H1 (cell line): ENCODE results near the gene CA5A. TPM values are rescaled to one million over a fixed set of nuclear protein-coding genes. Genes with fewer than 3 reads are reported as not detected.

Experiments
- CTCF ChIA-PET: fragments of 300-600 bp; sonication (Branson Sonifier 250); formaldehyde crosslinking; loops from one replicate; lab custom pipeline; 2021; ENCODE audit not compliant: partially characterized antibody; lab: Charles Lee
- POLR2A ChIA-PET: fragments of 300-600 bp; sonication (Branson Sonifier 250); formaldehyde crosslinking; loops from one replicate; lab custom pipeline; 2021; ENCODE audit warnings: inconsistent platforms; ENCODE audit not compliant: partially characterized antibody; lab: Charles Lee
- DNase-seq, 2 experiments: peaks; one replicate each; pipeline versions ENCODE4 v3.0.0 to v3.0.0-alpha.2; 2010 to 2022; ENCODE audit warnings: low spot score in 2 of 2, low read depth in 1 of 2, mixed read lengths in 1 of 2
- FAIRE-seq: peaks from 2 replicates; lab custom pipeline; 2011; peaks lifted over from hg19 to GRCh38; lab: Jason Lieb, UNC
- H2AFZ ChIP-seq: 2 replicates; pipeline ENCODE4 v1.8.1; 2012; ENCODE audit warnings: low read length, inconsistent platforms
- H2AK5ac ChIP-seq: 2 replicates; pipeline ENCODE4 v1.6.1; 2013; ENCODE audit warnings: low read depth, low read length
- H2BK120ac ChIP-seq: replicated peaks from 2 replicates; pipeline ENCODE3; 2013; ENCODE audit warnings: low read depth, low read length, inconsistent platforms
- H2BK12ac ChIP-seq: 2 replicates; pipeline ENCODE4 v1.6.1; 2013; ENCODE audit warnings: low read depth, low read length
- H2BK15ac ChIP-seq: 2 replicates; pipeline ENCODE4 v1.6.1; 2013; ENCODE audit warnings: low read length
- H2BK20ac ChIP-seq: 2 replicates; pipeline ENCODE4 v1.6.1; 2013; ENCODE audit warnings: low read length
- H2BK5ac ChIP-seq: 2 replicates; pipeline ENCODE4 v1.6.1; 2013; ENCODE audit warnings: low read depth, low read length
- H3K14ac ChIP-seq: 2 replicates; pipeline ENCODE4 v1.6.1; 2013; ENCODE audit warnings: inconsistent platforms; ENCODE audit not compliant: insufficient read length
- H3K18ac ChIP-seq: 2 replicates; pipeline ENCODE4 v1.6.1; 2013; ENCODE audit warnings: low read length; ENCODE audit errors: extremely low read depth
- H3K23ac ChIP-seq: 2 replicates; pipeline ENCODE4 v1.6.1; 2013; ENCODE audit warnings: inconsistent platforms; ENCODE audit not compliant: insufficient read length
- H3K23me2 ChIP-seq: 2 replicates; pipeline ENCODE4 v1.6.1; 2013; ENCODE audit warnings: low read depth, low read length
- H3K27ac ChIP-seq: 2 replicates; pipeline ENCODE4 v1.6.1; 2011; ENCODE audit warnings: low read depth, low read length, inconsistent platforms
- H3K27me3 ChIP-seq, 4 experiments: replicated peaks in 1 of 4; 1 replicate in 1 of 4; 2 replicates in 3 of 4; pipeline versions ENCODE4 v1.6.1 to v1.8.1; 2011 to 2013; ENCODE audit warnings: low read length in 3 of 4, mild to moderate bottlenecking in 3 of 4, inconsistent platforms in 2 of 4, mixed read lengths in 2 of 4, moderate library complexity in 1 of 4; ENCODE audit not compliant: control insufficient read depth in 3 of 4, insufficient read depth in 3 of 4; ENCODE audit errors: extremely low read depth in 1 of 4
- H3K36me3 ChIP-seq, 4 experiments: 2 replicates each; pipeline versions ENCODE4 v1.6.1 to v1.8.1; 2011 to 2013; ENCODE audit warnings: mild to moderate bottlenecking in 4 of 4, low read length in 3 of 4, moderate library complexity in 2 of 4, control low read depth in 1 of 4, inconsistent platforms in 1 of 4; ENCODE audit not compliant: insufficient read depth in 4 of 4, control insufficient read depth in 2 of 4
- H3K4ac ChIP-seq: replicated peaks from 2 replicates; pipeline ENCODE3; 2013; ENCODE audit warnings: low read length, low read depth, mixed read lengths, inconsistent platforms; ENCODE audit not compliant: insufficient read length
- H3K4me1 ChIP-seq, 4 experiments: replicated peaks in 1 of 4; 1 replicate in 1 of 4; 2 replicates in 3 of 4; pipeline versions ENCODE4 v1.6.1 to v1.8.1; 2011 to 2013; ENCODE audit warnings: low read length in 3 of 4, inconsistent platforms in 2 of 4, mixed read lengths in 1 of 4; ENCODE audit not compliant: insufficient read depth in 4 of 4, control insufficient read depth in 3 of 4
- H3K4me2 ChIP-seq, 2 experiments: 2 replicates each; pipeline versions ENCODE4 v1.6.1 to v1.8.1; 2011 to 2013; ENCODE audit warnings: low read depth in 2 of 2, low read length in 2 of 2, control low read depth in 1 of 2, inconsistent platforms in 1 of 2, mild to moderate bottlenecking in 1 of 2; ENCODE audit not compliant: insufficient read depth in 1 of 2
- H3K4me3 ChIP-seq, 4 experiments: fragments of 200-600, 300-600 bp in 1 of 4; sonication (generic), shearing (Covaris generic), sonication (Bioruptor Twin) in 1 of 4; 2 replicates each; pipeline versions ENCODE4 v1.5.1 to v1.8.1; 2011 to 2016; ENCODE audit warnings: low read length in 4 of 4, low read depth in 3 of 4, control low read depth in 2 of 4, inconsistent platforms in 2 of 4, mild to moderate bottlenecking in 2 of 4, mixed read lengths in 1 of 4, moderate library complexity in 1 of 4; ENCODE audit not compliant: insufficient read depth in 2 of 4; ENCODE audit errors: extremely low read depth in 1 of 4
- H3K56ac ChIP-seq: replicated peaks from 2 replicates; pipeline ENCODE3; 2013; ENCODE audit warnings: low read depth, mild to moderate bottlenecking, mixed read lengths, low read length, inconsistent platforms; ENCODE audit not compliant: insufficient read length
- H3K79me1 ChIP-seq: 2 replicates; pipeline ENCODE4 v1.6.1; 2013; ENCODE audit warnings: low read depth, low read length, control low read depth
- H3K79me2 ChIP-seq, 2 experiments: 2 replicates each; pipeline versions ENCODE4 v1.6.1 to v1.8.1; 2012 to 2013; ENCODE audit warnings: low read length in 2 of 2, mild to moderate bottlenecking in 2 of 2, inconsistent platforms in 1 of 2; ENCODE audit not compliant: insufficient read depth in 2 of 2, control insufficient read depth in 1 of 2
- H3K9ac ChIP-seq, 4 experiments: replicated peaks in 1 of 4; 1 replicate in 1 of 4; 2 replicates in 3 of 4; pipeline versions ENCODE4 v1.6.1 to v1.8.1; 2011 to 2013; ENCODE audit warnings: low read depth in 3 of 4, low read length in 3 of 4, control low read depth in 2 of 4, mild to moderate bottlenecking in 2 of 4, moderate library complexity in 2 of 4, inconsistent platforms in 1 of 4; ENCODE audit errors: extremely low read depth in 1 of 4
- H3K9me3 ChIP-seq, 2 experiments: 2 replicates each; pipeline versions ENCODE4 v1.6.1 to v1.8.1; 2012 to 2013; ENCODE audit warnings: mild to moderate bottlenecking in 2 of 2, moderate library complexity in 2 of 2, control low read depth in 1 of 2, inconsistent platforms in 1 of 2, low read depth in 1 of 2, low read length in 1 of 2, mixed read lengths in 1 of 2; ENCODE audit not compliant: insufficient read depth in 2 of 2
- H4K20me1 ChIP-seq, 2 experiments: replicated peaks in 1 of 2; 2 replicates each; pipeline versions ENCODE3 to v1.8.1; 2011 to 2013; ENCODE audit warnings: inconsistent platforms in 2 of 2, low read length in 2 of 2, mild to moderate bottlenecking in 1 of 2; ENCODE audit not compliant: insufficient read depth in 2 of 2, control insufficient read depth in 1 of 2
- H4K5ac ChIP-seq: 2 replicates; pipeline ENCODE4 v1.6.1; 2013; ENCODE audit warnings: low read length, low read depth, mixed read lengths, inconsistent platforms; ENCODE audit not compliant: insufficient read length
- H4K8ac ChIP-seq: 2 replicates; pipeline ENCODE4 v1.8.0; 2013; ENCODE audit warnings: mild to moderate bottlenecking, moderate library complexity, low read length, inconsistent platforms; ENCODE audit not compliant: insufficient read depth; ENCODE audit errors: extremely low read depth
- H4K91ac ChIP-seq: replicated peaks from 2 replicates; pipeline ENCODE3; 2013; ENCODE audit warnings: low read length, mixed read lengths, inconsistent platforms; ENCODE audit not compliant: insufficient read length
- EGR1 ChIP-seq: IDR thresholded peaks from 2 replicates; pipeline ENCODE4 v1.6.1; 2011; ENCODE audit warnings: low read depth, low read length, borderline replicate concordance
- HDAC6 ChIP-seq: IDR thresholded peaks from one replicate; pipeline ENCODE4 v1.7.1; 2012; ENCODE audit warnings: low read depth, mild to moderate bottlenecking, inconsistent platforms, low read length, moderate library complexity
- NRF1 ChIP-seq: IDR thresholded peaks from 2 replicates; pipeline ENCODE4 v1.6.1; 2011; ENCODE audit warnings: mild to moderate bottlenecking, low read depth, low read length, improper control_type of control experiment
- RNF2 ChIP-seq: fragments of 200-900, 300-1000 bp; sonication (generic); IDR thresholded peaks from 2 replicates; pipeline ENCODE4 v1.7.1; 2016; ENCODE audit warnings: borderline replicate concordance, low read depth, mild to moderate bottlenecking, antibody characterized with exemption, low read length; ENCODE audit not compliant: poor library complexity, severe bottlenecking; ENCODE audit errors: missing control alignments
- SIRT6 ChIP-seq: IDR thresholded peaks from one replicate; pipeline ENCODE4 v1.7.1; 2012; ENCODE audit warnings: low read length, inconsistent platforms
- SP1 ChIP-seq: IDR thresholded peaks from 2 replicates; pipeline ENCODE4 v1.6.1; 2011; ENCODE audit warnings: low read depth, low read length
- SRF ChIP-seq: IDR thresholded peaks from 2 replicates; pipeline ENCODE4 v1.6.1; 2011; ENCODE audit warnings: mild to moderate bottlenecking, low read depth, low read length, moderate library complexity
- WGBS, 2 experiments: shearing (Covaris generic) in 1 of 2; methylation state at CpG; one replicate each; pipeline versions ENCODE4 v1.1.6 to v1.1.7; 2013 to 2015; ENCODE audit warnings: low lambda C conversion rate in 2 of 2, mixed read lengths in 2 of 2, inconsistent platforms in 1 of 2, low coverage in 1 of 2, missing lambda C conversion rate in 1 of 2; ENCODE audit not compliant: insufficient replicate concordance in 2 of 2, insufficient coverage in 1 of 2, insufficient read length in 1 of 2; ENCODE audit errors: extremely low coverage in 1 of 2, missing lambda C conversion rate in 1 of 2; 5-methylcytosine and 5-hydroxymethylcytosine counted together
- polyA plus RNA-seq, 7 experiments: library from polyadenylated mRNA; depleted of rRNA in 3 of 7; stranded (reverse) in 5 of 7; unstranded in 2 of 7; fragments of >200 nt in 5 of 7; fragments of 200-250 nt in 2 of 7; gene quantifications; 1 replicate in 5 of 7; 2 replicates in 1 of 7; 4 replicates in 1 of 7; pipeline versions ENCODE4 v1.2.1 to v1.2.3, GENCODE V29; 2011 to 2013; ENCODE audit warnings: missing spikeins in 2 of 7, mixed read lengths in 2 of 7
- total RNA-seq: library from RNA; stranded (reverse); fragmentation: NEBNext Ultra II Directional; extraction: Animal tissue kit (Norgen Biotek cat#: 25700); gene quantifications from 2 replicates; pipeline ENCODE4 v1.2.1, GENCODE V29; 2021
- TF ChIP-seq, protein P1 (sequence below): IDR thresholded peaks from 2 replicates; pipeline ENCODE4 v1.6.1; 2012; ENCODE audit warnings: inconsistent platforms
- TF ChIP-seq, protein P2 (sequence below): IDR thresholded peaks from 2 replicates; pipeline ENCODE4 v1.6.1; 2012; ENCODE audit warnings: low read length, inconsistent platforms

CA5A gene
- total and polyA plus RNA-seq, 2 of the 8 experiments (the other 6 are each of a cell fraction or from before 2014, with no cell fraction given): not detected

DNA sequence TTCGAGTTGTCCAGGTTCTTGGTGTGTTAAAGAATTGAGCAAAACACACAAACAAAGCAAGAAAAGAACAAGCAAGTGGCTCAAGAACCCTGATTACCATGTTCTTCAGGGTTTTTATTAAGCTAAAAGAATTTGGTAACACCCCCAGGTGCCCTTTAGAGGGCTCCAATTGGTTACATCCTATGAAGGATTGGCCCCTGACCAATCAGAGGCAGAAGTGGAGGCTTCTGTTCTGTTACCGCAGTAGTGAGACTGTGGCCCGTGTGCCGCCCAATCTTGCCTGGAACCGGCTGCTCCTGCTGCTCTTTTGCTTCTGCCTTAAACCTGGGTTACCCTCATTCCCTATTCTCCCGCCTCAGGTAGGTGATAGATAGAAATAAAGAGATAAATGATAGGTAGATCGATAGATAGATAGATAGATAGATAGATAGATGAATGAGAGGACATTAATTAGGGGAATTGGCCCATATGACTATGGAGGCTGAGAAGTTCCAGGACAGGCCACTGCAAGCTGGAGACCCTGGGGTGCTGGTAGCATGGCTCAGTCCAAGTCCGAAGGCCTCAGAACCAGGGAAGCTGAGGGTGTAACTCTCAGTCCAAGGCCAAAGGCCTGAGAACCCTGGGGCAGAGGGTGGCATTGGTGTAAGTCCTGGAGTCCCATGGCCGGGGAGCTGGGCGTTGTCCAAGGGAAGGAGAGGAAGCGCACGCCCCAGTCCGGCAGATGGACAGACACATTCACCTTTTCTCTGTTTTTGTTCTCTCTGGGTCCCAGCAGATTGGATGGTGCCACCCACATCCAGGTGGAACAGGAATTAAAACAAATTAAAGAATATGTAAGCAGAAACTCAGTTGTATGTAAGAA lies 3.5 kb upstream of the CA5A start:
- Histone ChIP-seq H3K4me2 (no peak overlapping the region), H3K9ac (no peak overlapping the region), H3K79me2 (no peaks in the 10 kb centered on the region), H2BK5ac (no peak overlapping the region), H3K23me2 (0 out of 2 replicates have a peak, but pooled peaks cover 2% of the 10 kb centered on the region), H3K36me3 (no peaks in the 10 kb centered on the region), H3K56ac (no peak overlapping the region), H4K91ac (no peak overlapping the region), H4K8ac (no peak overlapping the region), H3K27ac (no peak overlapping the region), H2BK20ac (no peak overlapping the region), H2BK12ac (no peak overlapping the region), H3K27me3 (no peaks in the 10 kb centered on the region), H3K14ac (no peak overlapping the region), H3K9me3 (no peaks in the 10 kb centered on the region), H3K23ac (no peak overlapping the region), H3K18ac (no peak overlapping the region), H4K5ac (no peak overlapping the region), H3K4me3 (no peak overlapping the region), H3K4ac (no peak overlapping the region), H2BK120ac (no peak overlapping the region), H2AFZ (0 out of 2 replicates have a peak overlapping the region, but pooled peaks have one; percentile 22), H3K79me1 (no peaks in the 10 kb centered on the region), H3K4me1 (no peaks in the 10 kb centered on the region), H2AK5ac (no peak overlapping the region), H2BK15ac (no peak overlapping the region), H4K20me1 (no peaks in the 10 kb centered on the region)
- 89% methylated on average over 13 of the region's 13 CpGs; no CpG with 5 or more reads in 1 of the 2 experiments for WGBS, 2 experiments
- no peak for FAIRE-seq
- DNase-seq: no peak
- POLR2A ChIA-PET: interaction anchor here (0.8 to 1.8 kb wide), 2 partner anchors 9 to 11 kb away, joined by 3 to 5 read pairs; partner anchors contain the start of gene BANP
- CTCF ChIA-PET: interaction anchor here (0.7 to 2.4 kb wide), 6 partner anchors 9 to 161 kb away, joined by 3 to 5 read pairs (median 4); no protein-coding TSS in a partner anchor
- TF ChIP-seq SIRT6: no peak
- TF ChIP-seq SP1: peak; percentile 90
- TF ChIP-seq, protein P1, sequence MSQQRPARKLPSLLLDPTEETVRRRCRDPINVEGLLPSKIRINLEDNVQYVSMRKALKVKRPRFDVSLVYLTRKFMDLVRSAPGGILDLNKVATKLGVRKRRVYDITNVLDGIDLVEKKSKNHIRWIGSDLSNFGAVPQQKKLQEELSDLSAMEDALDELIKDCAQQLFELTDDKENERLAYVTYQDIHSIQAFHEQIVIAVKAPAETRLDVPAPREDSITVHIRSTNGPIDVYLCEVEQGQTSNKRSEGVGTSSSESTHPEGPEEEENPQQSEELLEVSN: no peak
- TF ChIP-seq EGR1: no peak
- no peak for TF ChIP-seq HDAC6
- no peak for TF ChIP-seq RNF2
- TF ChIP-seq, protein P2, sequence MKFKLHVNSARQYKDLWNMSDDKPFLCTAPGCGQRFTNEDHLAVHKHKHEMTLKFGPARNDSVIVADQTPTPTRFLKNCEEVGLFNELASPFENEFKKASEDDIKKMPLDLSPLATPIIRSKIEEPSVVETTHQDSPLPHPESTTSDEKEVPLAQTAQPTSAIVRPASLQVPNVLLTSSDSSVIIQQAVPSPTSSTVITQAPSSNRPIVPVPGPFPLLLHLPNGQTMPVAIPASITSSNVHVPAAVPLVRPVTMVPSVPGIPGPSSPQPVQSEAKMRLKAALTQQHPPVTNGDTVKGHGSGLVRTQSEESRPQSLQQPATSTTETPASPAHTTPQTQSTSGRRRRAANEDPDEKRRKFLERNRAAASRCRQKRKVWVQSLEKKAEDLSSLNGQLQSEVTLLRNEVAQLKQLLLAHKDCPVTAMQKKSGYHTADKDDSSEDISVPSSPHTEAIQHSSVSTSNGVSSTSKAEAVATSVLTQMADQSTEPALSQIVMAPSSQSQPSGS: no peak
- TF ChIP-seq NRF1: no peak
- TF ChIP-seq SRF: no peak
